ENCODE measurements around the gene KLHL11.
"Not testable (repeated sequence)": the region's sequence is repeated elsewhere in the genome, so short reads cannot be mapped to it uniquely, and the experiment has no call there.

Gene KLHL11

GRCh38 chr17:41837761-41838538 is 27.3 kb downstream of the KLHL11 start, which contains the start of gene KLHL10:
KLHL10 (plus strand) TSS chr17:41837825; CDS start chr17:41837933, 108 bp downstream.
- DNase-seq (ENCODE audit: low read depth in 2 of 2), result no peak

GRCh38 chr17:41836550-41837196 is 28.6 kb downstream of the KLHL11 start:
- DNase-seq (ENCODE audit: low read depth in 2 of 2), result no peak

GRCh38 chr17:41835800-41836549 is 29.2 kb downstream of the KLHL11 start, which contains the start of gene NT5C3B:
NT5C3B (minus strand) TSS chr17:41836232; CDS start chr17:41836193, 39 bp downstream.
- peak; percentile 41 to 42 for DNase-seq (ENCODE audit: low read depth in 2 of 2)

GRCh38 chr17:41835214-41835799 is 29.9 kb downstream of the KLHL11 start:
- no peak for DNase-seq (ENCODE audit: low read depth in 2 of 2)

GRCh38 chr17:41829961-41830360 is 35.3 kb downstream of the KLHL11 start:
- DNase-seq (ENCODE audit: low read depth in 2 of 2), result not testable (repeated sequence)

GRCh38 chr17:41825175-41825845 is 39.9 kb downstream of the KLHL11 start:
- no peak for DNase-seq (ENCODE audit: low read depth in 2 of 2)

GRCh38 chr17:41824086-41824485 is 41.1 kb downstream of the KLHL11 start:
- DNase-seq (ENCODE audit: low read depth in 2 of 2), result no peak

- DNase-seq (ENCODE audit: low read depth in 2 of 2), result no peak
These were observed 41.6 kb downstream of the KLHL11 start for GRCh38 chr17:41823580-41823979.

- DNase-seq (ENCODE audit: low read depth in 2 of 2), result no peak
These were observed 42.1 kb downstream of the KLHL11 start for GRCh38 chr17:41823141-41823524.

- DNase-seq (ENCODE audit: low read depth in 2 of 2), result no peak
These were observed 42.7 kb downstream of the KLHL11 start for GRCh38 chr17:41822216-41823140.

- DNase-seq (ENCODE audit: low read depth in 2 of 2), result no peak
These were observed 43.4 kb downstream of the KLHL11 start for GRCh38 chr17:41821776-41822175.

GRCh38 chr17:41818024-41818423 is 47.2 kb downstream of the KLHL11 start:
- DNase-seq (ENCODE audit: low read depth in 2 of 2), result no peak

GRCh38 chr17:41816637-41817320 is 48.4 kb downstream of the KLHL11 start:
- DNase-seq (ENCODE audit: low read depth in 2 of 2), result no peak

GRCh38 chr17:41814195-41814594 is 51.0 kb downstream of the KLHL11 start:
- DNase-seq (ENCODE audit: low read depth in 2 of 2), result no peak

- DNase-seq (ENCODE audit: low read depth in 2 of 2), result no peak
These were observed 51.5 kb downstream of the KLHL11 start for GRCh38 chr17:41813699-41814124.

- no peak for DNase-seq (ENCODE audit: low read depth in 2 of 2)
These were observed 52.0 kb downstream of the KLHL11 start for GRCh38 chr17:41813152-41813680.

GRCh38 chr17:41812381-41813151 is 52.7 kb downstream of the KLHL11 start, which contains the start of gene FKBP10:
FKBP10 (plus strand) TSS chr17:41813004; CDS start chr17:41813035, 31 bp downstream.
- DNase-seq (ENCODE audit: low read depth in 2 of 2), result peak in 1 of 2 donors; percentile 8

All from activated CD4-positive, alpha-beta T cell treated with anti-CD3 and anti-CD28 coated beads for 24 hours (primary cell).